HL-60 (cell line): ENCODE data around the gene CD300LG.

Source experiments
- DNase-seq, 2 experiments: peaks; one replicate each; pipeline ENCODE4 v3.0.0-alpha.2; 2010 to 2020; ENCODE audit warnings: low read depth in 1 of 2, low spot score in 1 of 2
- H3K27ac ChIP-seq: fragments of 250-450 bp; sonication (Bioruptor Pico); replicated peaks from 2 replicates; pipeline ENCODE4 v1.5.1; 2020; ENCODE audit warnings: mild to moderate bottlenecking, moderate library complexity
- H3K27me3 ChIP-seq: fragments of 250-450 bp; sonication (Bioruptor Pico); 2 replicates; pipeline ENCODE4 v1.5.1; 2021; ENCODE audit warnings: mild to moderate bottlenecking, moderate library complexity; ENCODE audit not compliant: insufficient read depth, poor library complexity, severe bottlenecking
- H3K4me3 ChIP-seq: replicated peaks from 2 replicates; pipeline ENCODE4 v1.5.1; 2011; ENCODE audit warnings: mild to moderate bottlenecking, control low read depth, low read length; ENCODE audit not compliant: insufficient read depth
- CTCF ChIP-seq: IDR thresholded peaks from one replicate; pipeline ENCODE4 v1.5.1; 2011; ENCODE audit warnings: low read length, control low read depth, inconsistent platforms; ENCODE audit not compliant: insufficient read depth
- GABPA ChIP-seq: IDR thresholded peaks from 2 replicates; pipeline ENCODE4 v1.6.1; 2012; ENCODE audit warnings: low read depth
- POLR2AphosphoS5 ChIP-seq: IDR thresholded peaks from 2 replicates; pipeline ENCODE4 v1.6.1; 2012; ENCODE audit warnings: low read depth
- REST ChIP-seq: IDR thresholded peaks from 2 replicates; pipeline ENCODE4 v1.6.1; 2012; ENCODE audit warnings: low read depth; ENCODE audit not compliant: insufficient replicate concordance
- SPI1 ChIP-seq: IDR thresholded peaks from 2 replicates; pipeline ENCODE4 v1.6.1; 2012; ENCODE audit warnings: low read depth, mild to moderate bottlenecking, borderline replicate concordance

The CD300LG gene

GRCh38 chr17:43817826-43818225 lies 29.1 kb upstream of the CD300LG start:
- no peaks in the 10 kb centered on the region for H3K27me3 ChIP-seq

GRCh38 chr17:43818966-43819365 lies 28.0 kb upstream of the CD300LG start:
- TF ChIP-seq POLR2AphosphoS5: no peak
- TF ChIP-seq SPI1: no peak
- TF ChIP-seq CTCF: no peak
- no peak for TF ChIP-seq REST
- no peak for TF ChIP-seq GABPA
- no peak for DNase-seq

More at GRCh38 chr17:43817826-43818225, 29.1 kb upstream of the CD300LG start:
- Histone ChIP-seq H3K27ac (no peak overlapping the region), H3K4me3 (no peak overlapping the region)
- TF ChIP-seq GABPA (no peak), POLR2AphosphoS5 (no peak), SPI1 (no peak), REST (no peak), CTCF (no peak)
- DNase-seq: no peak

GRCh38 chr17:43820759-43821158 lies 26.2 kb upstream of the CD300LG start:
- DNase-seq: no peak
- Histone ChIP-seq H3K4me3 (no peak overlapping the region), H3K27me3 (no peaks in the 10 kb centered on the region), H3K27ac (no peak overlapping the region)
- TF ChIP-seq CTCF (no peak), SPI1 (no peak), REST (no peak), GABPA (no peak), POLR2AphosphoS5 (no peak)

More at GRCh38 chr17:43818966-43819365, 28.0 kb upstream of the CD300LG start:
- H3K27me3 ChIP-seq: no peaks in the 10 kb centered on the region
- H3K27ac ChIP-seq: no peak overlapping the region
- H3K4me3 ChIP-seq: no peak overlapping the region
